Tibial artery (tissue), 4 donors: Measurements from ENCODE around the gene CDHR3.

Experiments
- DNase-seq, 2 donors: peaks; one replicate each; pipeline ENCODE4 v3.0.0-alpha.2; 2019
- H3K27ac ChIP-seq, 2 donors: fragments of 200-600 bp; sonication (generic) in 1 of 2; 1 replicate in 1 of 2; 2 replicates in 1 of 2; pipeline ENCODE4 v1.5.1; 2018 to 2019; ENCODE audit warnings: mild to moderate bottlenecking in 1 of 2
- H3K27me3 ChIP-seq, 2 donors: fragments of 200-600 bp; sonication (generic) in 1 of 2; one replicate each; pipeline versions ENCODE4 v1.5.1 to v1.6.0; 2016 to 2019
- H3K36me3 ChIP-seq, 3 donors: fragments of 200-600 bp; sonication (generic) in 2 of 3; one replicate each; pipeline ENCODE4 v1.5.1; 2016 to 2019; ENCODE audit warnings: mild to moderate bottlenecking in 2 of 3
- H3K4me1 ChIP-seq, 4 donors: fragments of 200-600 bp; sonication (generic) in 2 of 4; 1 replicate in 3 of 4; 2 replicates in 1 of 4; pipeline ENCODE4 v1.5.1; 2016 to 2019
- H3K4me3 ChIP-seq, 2 donors: fragments of 200-600 bp; sonication (generic) in 1 of 2; 1 replicate in 1 of 2; 2 replicates in 1 of 2; pipeline ENCODE4 v1.5.1; 2018 to 2019; ENCODE audit warnings: mild to moderate bottlenecking in 2 of 2
- H3K9me3 ChIP-seq, 3 donors: fragments of 200-600 bp; sonication (generic) in 1 of 3; one replicate each; pipeline ENCODE4 v1.5.1; 2016 to 2019
- intact Hi-C: fragments of 100-400 bp; cut with DNase I; formaldehyde crosslinking; loops from one replicate; pipeline ENCODE4 v1.15.0; 2023; ENCODE audit warnings: low total_unique reads
- TF ChIP-seq, protein P1 (sequence below), 2 experiments: fragments of 200-600 bp in 1 of 2; fragments of 450-650 bp in 1 of 2; IDR thresholded peaks; one replicate each; pipeline ENCODE4 v1.5.1; 2017 to 2019; ENCODE audit warnings: antibody characterized with exemption in 2 of 2, mild to moderate bottlenecking in 1 of 2, moderate library complexity in 1 of 2

The CDHR3 gene

GRCh38 chr7:105990727-105991453, 27.8 kb downstream of the CDHR3 start:
- intact Hi-C loops: no loop called here
- Histone ChIP-seq H3K9me3 (no peaks in the 10 kb centered on the region), H3K27ac (no peak overlapping the region), H3K27me3 (peaks cover 0 to 3% of the 10 kb centered on the region in 2 donors), H3K36me3 (no peaks in the 10 kb centered on the region), H3K4me1 (no peaks in the 10 kb centered on the region), H3K4me3 (no peak overlapping the region)
- TF ChIP-seq, protein P1, sequence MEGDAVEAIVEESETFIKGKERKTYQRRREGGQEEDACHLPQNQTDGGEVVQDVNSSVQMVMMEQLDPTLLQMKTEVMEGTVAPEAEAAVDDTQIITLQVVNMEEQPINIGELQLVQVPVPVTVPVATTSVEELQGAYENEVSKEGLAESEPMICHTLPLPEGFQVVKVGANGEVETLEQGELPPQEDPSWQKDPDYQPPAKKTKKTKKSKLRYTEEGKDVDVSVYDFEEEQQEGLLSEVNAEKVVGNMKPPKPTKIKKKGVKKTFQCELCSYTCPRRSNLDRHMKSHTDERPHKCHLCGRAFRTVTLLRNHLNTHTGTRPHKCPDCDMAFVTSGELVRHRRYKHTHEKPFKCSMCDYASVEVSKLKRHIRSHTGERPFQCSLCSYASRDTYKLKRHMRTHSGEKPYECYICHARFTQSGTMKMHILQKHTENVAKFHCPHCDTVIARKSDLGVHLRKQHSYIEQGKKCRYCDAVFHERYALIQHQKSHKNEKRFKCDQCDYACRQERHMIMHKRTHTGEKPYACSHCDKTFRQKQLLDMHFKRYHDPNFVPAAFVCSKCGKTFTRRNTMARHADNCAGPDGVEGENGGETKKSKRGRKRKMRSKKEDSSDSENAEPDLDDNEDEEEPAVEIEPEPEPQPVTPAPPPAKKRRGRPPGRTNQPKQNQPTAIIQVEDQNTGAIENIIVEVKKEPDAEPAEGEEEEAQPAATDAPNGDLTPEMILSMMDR (IDR thresholded peaks at IDR 0.05): no peak
- DNase-seq: peak in 1 of 2 donors; percentile 3

DNA sequence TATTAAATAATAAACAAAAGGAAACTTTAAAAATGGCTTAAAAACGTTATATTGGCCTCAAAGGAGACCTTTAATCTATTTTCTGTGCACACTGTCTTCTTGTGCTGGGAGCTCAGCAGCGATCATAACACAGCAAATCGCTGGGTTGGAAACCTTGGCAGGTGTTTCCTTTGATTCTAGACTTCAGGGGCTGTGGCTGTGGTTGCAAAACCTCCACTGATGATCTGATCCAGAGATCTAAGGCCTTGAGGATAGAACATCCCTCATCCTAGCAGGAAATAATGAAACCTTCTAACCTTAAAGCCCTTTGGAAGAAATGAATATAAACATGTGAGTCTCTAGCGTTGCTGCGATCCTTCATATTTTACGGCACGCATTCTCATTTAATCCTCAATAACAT, 29.8 kb downstream of the CDHR3 start:
- intact Hi-C loops: no loop called here
- peaks cover 0 to 3% of the 10 kb centered on the region in 2 donors for H3K27me3 ChIP-seq
- no peaks in the 10 kb centered on the region for H3K9me3 ChIP-seq
- TF ChIP-seq, protein P1 (IDR thresholded peaks at IDR 0.05): no peak
- DNase-seq: peak in 1 of 2 donors; percentile 0
- no peak overlapping the region for H3K4me3 ChIP-seq
- H3K27ac ChIP-seq: no peak overlapping the region
- no peaks in the 10 kb centered on the region for H3K36me3 ChIP-seq
- H3K4me1 ChIP-seq: no peaks in the 10 kb centered on the region

- no peak overlapping the region for H3K4me3 ChIP-seq
- TF ChIP-seq, protein P1 (IDR thresholded peaks at IDR 0.05): no peak
- DNase-seq: peak in 1 of 2 donors; percentile 17
- no peaks in the 10 kb centered on the region for H3K4me1 ChIP-seq
- H3K27me3 ChIP-seq: peaks cover 0 to 5% of the 10 kb centered on the region in 2 donors
- intact Hi-C loops: no loop called here
- H3K36me3 ChIP-seq: no peaks in the 10 kb centered on the region
- H3K9me3 ChIP-seq: no peaks in the 10 kb centered on the region
- no peak overlapping the region for H3K27ac ChIP-seq
These were observed 34.0 kb downstream of the CDHR3 start for GRCh38 chr7:105996860-105997737.

- intact Hi-C loops: no loop called here
- no peak overlapping the region for H3K4me3 ChIP-seq
- no peaks in the 10 kb centered on the region for H3K4me1 ChIP-seq
- no peaks in the 10 kb centered on the region for H3K9me3 ChIP-seq
- H3K27ac ChIP-seq: no peak overlapping the region
- DNase-seq: peak in 1 of 2 donors; percentile 48
- TF ChIP-seq, protein P1 (IDR thresholded peaks at IDR 0.05): no peak
- H3K36me3 ChIP-seq: no peaks in the 10 kb centered on the region
- H3K27me3 ChIP-seq: peaks cover 0 to 5% of the 10 kb centered on the region in 2 donors
These were observed 36.2 kb downstream of the CDHR3 start for GRCh38 chr7:105999256-105999655.

GRCh38 chr7:106001196-106001595, 38.1 kb downstream of the CDHR3 start:
- Histone ChIP-seq H3K27ac (no peak overlapping the region), H3K4me1 (no peaks in the 10 kb centered on the region), H3K9me3 (no peaks in the 10 kb centered on the region), H3K27me3 (peaks cover 0 to 5% of the 10 kb centered on the region in 2 donors), H3K4me3 (no peak overlapping the region), H3K36me3 (no peaks in the 10 kb centered on the region)
- DNase-seq: no peak
- TF ChIP-seq, protein P1 (IDR thresholded peaks at IDR 0.05): no peak
- intact Hi-C loops: no loop called here
